SK-N-SH (cell line): Measurements from ENCODE around the gene FAM222B. TPM values are rescaled to one million over a fixed set of nuclear protein-coding genes. Genes with fewer than 3 reads are reported as not detected.

Experiments
- CTCF ChIA-PET: fragments of 300-600, 350-600 bp; formaldehyde crosslinking; extraction: SDS; loops from one replicate; lab custom pipeline; 2021; lab: Yijun Ruan, JAX
- POLR2A ChIA-PET: fragments of 350-600 bp; sonication (Branson Sonifier 250); formaldehyde crosslinking; extraction: SDS; loops from one replicate; lab custom pipeline; 2020; ENCODE audit warnings: antibody characterized with exemption, inconsistent platforms; lab: Yijun Ruan, JAX
- DNase-seq: peaks from one replicate; pipeline ENCODE4 v3.0.0; 2012
- H2AFZ ChIP-seq: fragments of 200-600 bp; sonication (generic); 2 replicates; pipeline ENCODE4 v1.8.1; 2016; ENCODE audit warnings: antibody characterized with exemption, mild to moderate bottlenecking, low read depth
- H3F3A ChIP-seq: fragments of 200-600 bp; sonication (generic); replicated peaks from 2 replicates; pipeline ENCODE3; 2016; ENCODE audit warnings: antibody characterized with exemption, mild to moderate bottlenecking; ENCODE audit not compliant: insufficient read depth
- H3K27ac ChIP-seq, 2 experiments: fragments of 200-500 bp in 1 of 2; fragments of 200-600 bp in 1 of 2; sonication (Bioruptor generic) in 1 of 2; sonication (generic), shearing (Covaris generic) in 1 of 2; 2 replicates each; pipeline versions ENCODE4 v1.5.1 to v1.6.1; 2014 to 2016; ENCODE audit warnings: low read depth in 2 of 2, inconsistent platforms in 1 of 2, low read length in 1 of 2, mild to moderate bottlenecking in 1 of 2, mixed read lengths in 1 of 2
- H3K27me3 ChIP-seq: fragments of 200-600 bp; sonication (generic), shearing (Covaris generic); 2 replicates; pipeline ENCODE4 v1.6.1; 2016; ENCODE audit warnings: mixed run types; ENCODE audit not compliant: insufficient read depth
- H3K36me3 ChIP-seq, 2 experiments: fragments of 200-500 bp in 1 of 2; fragments of 200-600 bp in 1 of 2; sonication (Bioruptor generic) in 1 of 2; sonication (generic) in 1 of 2; replicated peaks in 1 of 2; 2 replicates each; pipeline versions ENCODE3 to v1.5.1; 2014 to 2016; ENCODE audit warnings: low read length in 1 of 2, mild to moderate bottlenecking in 1 of 2; ENCODE audit not compliant: insufficient read depth in 2 of 2, control insufficient read depth in 1 of 2
- H3K4me1 ChIP-seq, 2 experiments: fragments of 200-500 bp in 1 of 2; fragments of 200-600 bp in 1 of 2; sonication (Bioruptor generic) in 1 of 2; sonication (generic), shearing (Covaris generic) in 1 of 2; 2 replicates each; pipeline versions ENCODE4 v1.5.1 to v1.6.1; 2014 to 2016; ENCODE audit warnings: low read depth in 1 of 2, low read length in 1 of 2, mixed run types in 1 of 2; ENCODE audit not compliant: insufficient read depth in 2 of 2, control insufficient read depth in 1 of 2
- H3K4me2 ChIP-seq: fragments of 200-600 bp; sonication (generic), shearing (Covaris generic); 2 replicates; pipeline ENCODE4 v1.6.1; 2017; ENCODE audit warnings: mixed run types
- H3K4me3 ChIP-seq, 2 experiments: fragments of 200-500 bp in 1 of 2; fragments of 200-600 bp in 1 of 2; sonication (Bioruptor generic) in 1 of 2; sonication (generic), shearing (Covaris generic) in 1 of 2; 2 replicates each; pipeline versions ENCODE4 v1.5.1 to v1.8.1; 2014 to 2016; ENCODE audit warnings: low read depth in 2 of 2, inconsistent platforms in 1 of 2, low read length in 1 of 2, mild to moderate bottlenecking in 1 of 2, mixed read lengths in 1 of 2, moderate library complexity in 1 of 2
- H3K79me2 ChIP-seq: fragments of 200-600 bp; sonication (generic); 2 replicates; pipeline ENCODE4 v1.8.1; 2017; ENCODE audit warnings: mild to moderate bottlenecking; ENCODE audit not compliant: insufficient read depth
- H3K9ac ChIP-seq: fragments of 200-600 bp; sonication (generic); 2 replicates; pipeline ENCODE4 v1.6.1; 2017; ENCODE audit warnings: mixed run types
- H3K9me2 ChIP-seq: fragments of 200-600 bp; sonication (generic); 2 replicates; pipeline ENCODE4 v1.6.1; 2017; ENCODE audit warnings: mixed run types
- H3K9me3 ChIP-seq: fragments of 200-600 bp; sonication (generic); 2 replicates; pipeline ENCODE4 v1.6.1; 2017; ENCODE audit warnings: mixed run types, mild to moderate bottlenecking, moderate library complexity
- H4K20me1 ChIP-seq: fragments of 200-600 bp; sonication (generic); 2 replicates; pipeline ENCODE4 v1.6.1; 2017; ENCODE audit warnings: mild to moderate bottlenecking, mixed run types; ENCODE audit not compliant: insufficient read depth
- EP300 ChIP-seq, 2 experiments: IDR thresholded peaks; 2 replicates each; pipeline versions ENCODE4 v1.4.0 to v1.6.1; 2012; ENCODE audit warnings: borderline replicate concordance in 1 of 2, low read depth in 1 of 2, low read length in 1 of 2
- FOXJ3 ChIP-seq: sonication (generic); formaldehyde crosslinking; IDR thresholded peaks from 2 replicates; pipeline ENCODE4 v1.5.1; 2020; ENCODE audit warnings: mild to moderate bottlenecking, missing genetic modification reagents
- GATA2 ChIP-seq: sonication (generic); formaldehyde crosslinking; IDR thresholded peaks from 2 replicates; pipeline ENCODE4 v1.5.0; 2020; ENCODE audit warnings: mild to moderate bottlenecking, missing genetic modification reagents
- JUND ChIP-seq: IDR thresholded peaks from 2 replicates; pipeline ENCODE4 v1.4.0; 2012
- NRF1 ChIP-seq: IDR thresholded peaks from 2 replicates; pipeline ENCODE4 v1.6.1; 2012; ENCODE audit warnings: low read depth, mild to moderate bottlenecking, low read length
- RFX5 ChIP-seq: IDR thresholded peaks from 2 replicates; pipeline ENCODE4 v1.6.1; 2012; ENCODE audit warnings: mild to moderate bottlenecking, improper control_type of control experiment, low read length
- RXRA ChIP-seq: IDR thresholded peaks from 2 replicates; pipeline ENCODE4 v1.4.0; 2012; ENCODE audit warnings: low read depth, mild to moderate bottlenecking, borderline replicate concordance
- SMC3 ChIP-seq: IDR thresholded peaks from 2 replicates; pipeline ENCODE4 v1.6.1; 2012; ENCODE audit warnings: low read depth, low read length, improper control_type of control experiment
- TAF1 ChIP-seq: IDR thresholded peaks from 2 replicates; pipeline ENCODE4 v1.6.1; 2012; ENCODE audit warnings: low read depth, mild to moderate bottlenecking, low read length, moderate library complexity, borderline replicate concordance
- TCF12 ChIP-seq: IDR thresholded peaks from 2 replicates; pipeline ENCODE4 v1.4.0; 2012
- TEAD4 ChIP-seq: IDR thresholded peaks from 2 replicates; pipeline ENCODE4 v1.4.0; 2012; ENCODE audit warnings: mild to moderate bottlenecking, borderline replicate concordance; ENCODE audit not compliant: insufficient read depth
- WGBS: methylation state at CpG from one replicate; pipeline ENCODE4 v1.1.6; 2017; ENCODE audit warnings: low lambda C conversion rate; 5-methylcytosine and 5-hydroxymethylcytosine counted together
- polyA plus RNA-seq, 3 experiments: library from polyadenylated mRNA; depleted of rRNA; stranded (reverse); fragments of >200 nt; gene quantifications; 2 replicates each; pipeline ENCODE4 v1.2.3, GENCODE V29; 2012
- TF ChIP-seq, protein P1 (sequence below): fragments of 200-600 bp; sonication (generic); IDR thresholded peaks from 2 replicates; pipeline ENCODE4 v1.6.1; 2017; ENCODE audit warnings: antibody characterized with exemption, mild to moderate bottlenecking, moderate library complexity
- TF ChIP-seq, protein P2 (sequence below): fragments of 150-350 bp; IDR thresholded peaks from 2 replicates; pipeline ENCODE4 v1.6.1; 2016; ENCODE audit warnings: mild to moderate bottlenecking, low read depth, low read length
- TF ChIP-seq, protein P3 (sequence below): fragments of 150-350 bp; IDR thresholded peaks from 2 replicates; pipeline ENCODE4 v1.6.1; 2017; ENCODE audit warnings: antibody characterized with exemption, low read length, low read depth, borderline replicate concordance
- TF ChIP-seq, protein P4 (sequence below): IDR thresholded peaks from 2 replicates; pipeline ENCODE4 v1.4.0; 2012; ENCODE audit warnings: low read depth, borderline replicate concordance
- TF ChIP-seq, protein P5 (sequence below): IDR thresholded peaks from 2 replicates; pipeline ENCODE4 v1.4.0; 2012; ENCODE audit warnings: low read depth, borderline replicate concordance
- TF ChIP-seq, protein P6 (sequence below): IDR thresholded peaks from 2 replicates; pipeline ENCODE4 v1.4.0; 2012; ENCODE audit warnings: low read depth

The FAM222B gene
- polyA plus RNA-seq, 1 of the 3 experiments (the other 2 are of a cell fraction) = 9.0 TPM

DNA sequence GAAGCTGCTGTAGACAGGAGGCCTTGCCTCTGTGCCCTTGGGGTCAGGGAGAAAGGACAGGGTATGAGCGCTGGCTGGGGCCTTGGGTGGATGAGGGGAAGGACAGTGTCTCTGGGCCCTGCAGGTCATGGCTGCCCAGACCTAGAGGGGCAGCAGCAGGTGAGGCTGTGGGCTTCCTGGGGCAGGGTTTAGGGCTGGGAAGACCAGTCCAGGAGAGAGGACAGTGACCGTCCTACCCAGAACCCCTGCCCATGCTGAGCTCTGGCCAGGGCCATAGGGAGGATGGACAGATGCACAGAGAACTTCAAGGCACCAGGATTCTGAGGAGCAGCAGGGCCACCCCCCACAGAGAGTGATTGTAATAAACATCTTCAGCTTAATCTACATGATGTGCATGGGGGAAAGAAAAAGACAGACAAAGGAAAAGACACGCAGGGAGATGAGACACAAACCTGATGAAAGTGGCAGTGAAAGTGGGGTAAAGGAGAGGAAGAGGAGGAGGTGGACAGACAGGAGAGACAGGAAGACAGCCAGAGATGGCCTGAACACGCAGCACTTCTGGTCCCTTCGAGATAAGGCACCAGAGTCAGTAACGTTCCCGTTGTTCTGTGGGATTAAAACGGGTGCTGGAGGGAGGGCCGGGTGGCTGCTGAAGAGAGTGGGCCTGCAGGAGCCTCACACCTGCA lies 37.4 kb upstream of the FAM222B start:
- WGBS = 75% methylated on average over 9 of the region's 9 CpGs
- Histone ChIP-seq H3K9ac (no peak overlapping the region), H3K9me3 (no peaks in the 10 kb centered on the region), H3K27ac (no peak overlapping the region), H3F3A (no peaks in the 10 kb centered on the region), H3K4me1 (no peaks in the 10 kb centered on the region), H3K4me2 (no peak overlapping the region), H3K9me2 (no peaks in the 10 kb centered on the region), H3K4me3 (no peak overlapping the region), H3K27me3 (no peaks in the 10 kb centered on the region), H3K79me2 (no peaks in the 10 kb centered on the region), H4K20me1 (no peaks in the 10 kb centered on the region), H3K36me3 (peaks cover 17 to 61% of the 10 kb centered on the region in 2 experiments), H2AFZ (no peak overlapping the region)
- TF ChIP-seq RXRA = no peak
- TF ChIP-seq, protein P1, sequence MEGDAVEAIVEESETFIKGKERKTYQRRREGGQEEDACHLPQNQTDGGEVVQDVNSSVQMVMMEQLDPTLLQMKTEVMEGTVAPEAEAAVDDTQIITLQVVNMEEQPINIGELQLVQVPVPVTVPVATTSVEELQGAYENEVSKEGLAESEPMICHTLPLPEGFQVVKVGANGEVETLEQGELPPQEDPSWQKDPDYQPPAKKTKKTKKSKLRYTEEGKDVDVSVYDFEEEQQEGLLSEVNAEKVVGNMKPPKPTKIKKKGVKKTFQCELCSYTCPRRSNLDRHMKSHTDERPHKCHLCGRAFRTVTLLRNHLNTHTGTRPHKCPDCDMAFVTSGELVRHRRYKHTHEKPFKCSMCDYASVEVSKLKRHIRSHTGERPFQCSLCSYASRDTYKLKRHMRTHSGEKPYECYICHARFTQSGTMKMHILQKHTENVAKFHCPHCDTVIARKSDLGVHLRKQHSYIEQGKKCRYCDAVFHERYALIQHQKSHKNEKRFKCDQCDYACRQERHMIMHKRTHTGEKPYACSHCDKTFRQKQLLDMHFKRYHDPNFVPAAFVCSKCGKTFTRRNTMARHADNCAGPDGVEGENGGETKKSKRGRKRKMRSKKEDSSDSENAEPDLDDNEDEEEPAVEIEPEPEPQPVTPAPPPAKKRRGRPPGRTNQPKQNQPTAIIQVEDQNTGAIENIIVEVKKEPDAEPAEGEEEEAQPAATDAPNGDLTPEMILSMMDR = no peak
- TF ChIP-seq JUND = no peak
- no peak for TF ChIP-seq TAF1
- no peak for TF ChIP-seq TEAD4
- TF ChIP-seq, protein P2, sequence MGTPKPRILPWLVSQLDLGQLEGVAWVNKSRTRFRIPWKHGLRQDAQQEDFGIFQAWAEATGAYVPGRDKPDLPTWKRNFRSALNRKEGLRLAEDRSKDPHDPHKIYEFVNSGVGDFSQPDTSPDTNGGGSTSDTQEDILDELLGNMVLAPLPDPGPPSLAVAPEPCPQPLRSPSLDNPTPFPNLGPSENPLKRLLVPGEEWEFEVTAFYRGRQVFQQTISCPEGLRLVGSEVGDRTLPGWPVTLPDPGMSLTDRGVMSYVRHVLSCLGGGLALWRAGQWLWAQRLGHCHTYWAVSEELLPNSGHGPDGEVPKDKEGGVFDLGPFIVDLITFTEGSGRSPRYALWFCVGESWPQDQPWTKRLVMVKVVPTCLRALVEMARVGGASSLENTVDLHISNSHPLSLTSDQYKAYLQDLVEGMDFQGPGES = no peak
- no peak for TF ChIP-seq RFX5
- TF ChIP-seq FOXJ3 (CRISPR knock-in tag) = no peak
- TF ChIP-seq GATA2 = no peak
- TF ChIP-seq, protein P3, sequence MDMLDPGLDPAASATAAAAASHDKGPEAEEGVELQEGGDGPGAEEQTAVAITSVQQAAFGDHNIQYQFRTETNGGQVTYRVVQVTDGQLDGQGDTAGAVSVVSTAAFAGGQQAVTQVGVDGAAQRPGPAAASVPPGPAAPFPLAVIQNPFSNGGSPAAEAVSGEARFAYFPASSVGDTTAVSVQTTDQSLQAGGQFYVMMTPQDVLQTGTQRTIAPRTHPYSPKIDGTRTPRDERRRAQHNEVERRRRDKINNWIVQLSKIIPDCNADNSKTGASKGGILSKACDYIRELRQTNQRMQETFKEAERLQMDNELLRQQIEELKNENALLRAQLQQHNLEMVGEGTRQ = no peak
- TF ChIP-seq, protein P4, sequence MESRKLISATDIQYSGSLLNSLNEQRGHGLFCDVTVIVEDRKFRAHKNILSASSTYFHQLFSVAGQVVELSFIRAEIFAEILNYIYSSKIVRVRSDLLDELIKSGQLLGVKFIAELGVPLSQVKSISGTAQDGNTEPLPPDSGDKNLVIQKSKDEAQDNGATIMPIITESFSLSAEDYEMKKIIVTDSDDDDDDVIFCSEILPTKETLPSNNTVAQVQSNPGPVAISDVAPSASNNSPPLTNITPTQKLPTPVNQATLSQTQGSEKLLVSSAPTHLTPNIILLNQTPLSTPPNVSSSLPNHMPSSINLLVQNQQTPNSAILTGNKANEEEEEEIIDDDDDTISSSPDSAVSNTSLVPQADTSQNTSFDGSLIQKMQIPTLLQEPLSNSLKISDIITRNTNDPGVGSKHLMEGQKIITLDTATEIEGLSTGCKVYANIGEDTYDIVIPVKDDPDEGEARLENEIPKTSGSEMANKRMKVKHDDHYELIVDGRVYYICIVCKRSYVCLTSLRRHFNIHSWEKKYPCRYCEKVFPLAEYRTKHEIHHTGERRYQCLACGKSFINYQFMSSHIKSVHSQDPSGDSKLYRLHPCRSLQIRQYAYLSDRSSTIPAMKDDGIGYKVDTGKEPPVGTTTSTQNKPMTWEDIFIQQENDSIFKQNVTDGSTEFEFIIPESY = no peak
- TF ChIP-seq, protein P5, sequence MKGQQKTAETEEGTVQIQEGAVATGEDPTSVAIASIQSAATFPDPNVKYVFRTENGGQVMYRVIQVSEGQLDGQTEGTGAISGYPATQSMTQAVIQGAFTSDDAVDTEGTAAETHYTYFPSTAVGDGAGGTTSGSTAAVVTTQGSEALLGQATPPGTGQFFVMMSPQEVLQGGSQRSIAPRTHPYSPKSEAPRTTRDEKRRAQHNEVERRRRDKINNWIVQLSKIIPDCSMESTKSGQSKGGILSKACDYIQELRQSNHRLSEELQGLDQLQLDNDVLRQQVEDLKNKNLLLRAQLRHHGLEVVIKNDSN = no peak
- TF ChIP-seq TCF12 = no peak
- no peak for TF ChIP-seq NRF1
- TF ChIP-seq, protein P6, sequence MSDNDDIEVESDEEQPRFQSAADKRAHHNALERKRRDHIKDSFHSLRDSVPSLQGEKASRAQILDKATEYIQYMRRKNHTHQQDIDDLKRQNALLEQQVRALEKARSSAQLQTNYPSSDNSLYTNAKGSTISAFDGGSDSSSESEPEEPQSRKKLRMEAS = no peak
- TF ChIP-seq EP300 (IDR thresholded peaks at IDR 0.05; ENCODE audit: borderline replicate concordance in 1 of 2, low read depth in 1 of 2, low read length in 1 of 2) = no peak
- no peak for TF ChIP-seq SMC3
- DNase-seq = no peak
- ChIA-PET CTCF (interaction anchor here (0.6 to 1.7 kb wide), 4 partner anchors 16 to 173 kb away, joined by 3 to 18 read pairs (median 4); no protein-coding TSS in a partner anchor), POLR2A (no interaction called here)
